Neural cell (in vitro differentiated cells): ENCODE results near the gene EPPIN. TPM values are rescaled to one million over a fixed set of nuclear protein-coding genes. Genes with fewer than 3 reads are reported as not detected.

Experiments
- H2AFZ ChIP-seq: fragments of 200-600, 300-800 bp; sonication (generic), shearing (Covaris generic); 2 replicates; pipeline ENCODE4 v1.6.0; 2014; ENCODE audit warnings: low read depth, mild to moderate bottlenecking, antibody characterized with exemption, low read length, moderate library complexity
- H3F3A ChIP-seq: fragments of 200-600 bp; shearing (Covaris generic); 2 replicates; pipeline ENCODE4 v1.6.1; 2016; ENCODE audit warnings: mild to moderate bottlenecking, moderate library complexity, mixed read lengths, antibody characterized with exemption, low read length; ENCODE audit not compliant: insufficient read depth, poor library complexity, severe bottlenecking
- H3K27ac ChIP-seq: fragments of 200-600, 300-800 bp; sonication (generic), shearing (Covaris generic); 2 replicates; pipeline ENCODE4 v1.5.1; 2014; ENCODE audit warnings: mild to moderate bottlenecking, low read length, moderate library complexity
- H3K27me3 ChIP-seq: fragments of 300-800, 200-600 bp; sonication (generic), shearing (Covaris generic); 2 replicates; pipeline ENCODE4 v1.6.0; 2014; ENCODE audit warnings: mild to moderate bottlenecking, low read depth, low read length, moderate library complexity; ENCODE audit not compliant: insufficient read depth
- H3K36me3 ChIP-seq: fragments of 300-800, 200-600 bp; sonication (generic), shearing (Covaris generic); 2 replicates; pipeline ENCODE4 v1.5.1; 2014; ENCODE audit warnings: mild to moderate bottlenecking, antibody characterized with exemption, low read length, moderate library complexity; ENCODE audit not compliant: insufficient read depth
- H3K4me2 ChIP-seq: fragments of 300-800, 200-600 bp; sonication (generic), shearing (Covaris generic); 2 replicates; pipeline ENCODE4 v1.6.0; 2014; ENCODE audit warnings: mild to moderate bottlenecking, low read length
- H3K4me3 ChIP-seq: fragments of 300-800, 200-600 bp; sonication (generic), shearing (Covaris generic); 2 replicates; pipeline ENCODE4 v1.5.1; 2014; ENCODE audit warnings: mild to moderate bottlenecking, low read length, moderate library complexity
- H3K79me2 ChIP-seq: fragments of 200-600 bp; shearing (Covaris generic); replicated peaks from 2 replicates; pipeline ENCODE4 v1.6.0; 2014; ENCODE audit warnings: mild to moderate bottlenecking, low read length, moderate library complexity; ENCODE audit not compliant: insufficient read depth
- H3K9ac ChIP-seq: fragments of 300-800, 200-600 bp; sonication (generic), shearing (Covaris generic); 2 replicates; pipeline ENCODE4 v1.6.1; 2016; ENCODE audit warnings: mild to moderate bottlenecking, low read length, mixed read lengths
- H3K9me2 ChIP-seq: fragments of 200-600 bp; shearing (Covaris generic); 2 replicates; pipeline ENCODE4 v1.6.1; 2016; ENCODE audit warnings: mild to moderate bottlenecking, low read length, mixed read lengths; ENCODE audit not compliant: insufficient read depth
- H3K9me3 ChIP-seq: fragments of 200-600, 300-800 bp; sonication (generic), shearing (Covaris generic); 2 replicates; pipeline ENCODE4 v1.6.1; 2016; ENCODE audit warnings: mild to moderate bottlenecking, mixed run types, low read length, moderate library complexity, mixed read lengths
- H4K20me1 ChIP-seq: fragments of 200-600 bp; shearing (Covaris generic); 2 replicates; pipeline ENCODE4 v1.6.1; 2016; ENCODE audit warnings: mild to moderate bottlenecking, mixed run types; ENCODE audit not compliant: insufficient read depth
- CTCF ChIP-seq: fragments of 450-650 bp; IDR thresholded peaks from 2 replicates; pipeline ENCODE4 v1.5.1; 2014; ENCODE audit warnings: antibody characterized with exemption, mild to moderate bottlenecking, moderate library complexity; ENCODE audit not compliant: poor library complexity, severe bottlenecking
- EP300 ChIP-seq: fragments of 450-650 bp; conservative IDR thresholded peaks from 2 replicates; pipeline ENCODE4 v1.6.1; 2014; ENCODE audit warnings: antibody characterized with exemption, mild to moderate bottlenecking, moderate library complexity; ENCODE audit not compliant: poor library complexity, severe bottlenecking
- EZH2 ChIP-seq: fragments of 200-600, 300-800 bp; shearing (Covaris generic), sonication (generic); IDR thresholded peaks from 2 replicates; pipeline ENCODE4 v1.6.1; 2014; ENCODE audit warnings: antibody characterized with exemption, low read length, borderline replicate concordance, mild to moderate bottlenecking; ENCODE audit not compliant: insufficient read depth, poor library complexity, severe bottlenecking
- MXI1 ChIP-seq: fragments of 450-650 bp; conservative IDR thresholded peaks from 2 replicates; pipeline ENCODE4 v1.6.1; 2014; ENCODE audit warnings: antibody characterized with exemption, mild to moderate bottlenecking; ENCODE audit not compliant: poor library complexity, severe bottlenecking
- POLR2AphosphoS5 ChIP-seq: IDR thresholded peaks from 2 replicates; pipeline ENCODE4 v1.6.1; 2012
- RAD21 ChIP-seq: fragments of 450-650 bp; conservative IDR thresholded peaks from 2 replicates; pipeline ENCODE4 v1.6.1; 2014; ENCODE audit warnings: antibody characterized with exemption, mild to moderate bottlenecking, moderate library complexity
- REST ChIP-seq: IDR thresholded peaks from 2 replicates; pipeline ENCODE4 v1.6.1; 2012; ENCODE audit warnings: borderline replicate concordance
- SMC3 ChIP-seq: fragments of 450-650 bp; conservative IDR thresholded peaks from 2 replicates; pipeline ENCODE4 v1.6.1; 2014; ENCODE audit warnings: antibody characterized with exemption, mild to moderate bottlenecking, moderate library complexity; ENCODE audit not compliant: poor library complexity
- TAF1 ChIP-seq: IDR thresholded peaks from 2 replicates; pipeline ENCODE4 v1.6.1; 2012; ENCODE audit warnings: low read depth
- polyA plus RNA-seq: library from polyadenylated mRNA; depleted of rRNA; stranded (reverse); fragments of >200 nt; gene quantifications from 2 replicates; pipeline ENCODE4 v1.2.3, GENCODE V29; 2014

Gene EPPIN
- polyA plus RNA-seq, 1 donor from 2014 or later = not detected

GRCh38 chr20:45538209-45538799 is 8.9 kb downstream of the EPPIN start:
- Histone ChIP-seq H2AFZ (no peak overlapping the region), H3F3A (no peaks in the 10 kb centered on the region), H3K4me2 (no peak overlapping the region), H3K27ac (no peak overlapping the region), H3K9me3 (no peaks in the 10 kb centered on the region), H3K9me2 (no peaks in the 10 kb centered on the region), H4K20me1 (no peaks in the 10 kb centered on the region), H3K36me3 (no peaks in the 10 kb centered on the region), H3K79me2 (no peaks in the 10 kb centered on the region), H3K4me3 (no peak overlapping the region), H3K27me3 (no peaks in the 10 kb centered on the region), H3K9ac (no peak overlapping the region)
- no peak for TF ChIP-seq EZH2
- TF ChIP-seq RAD21 = no peak
- TF ChIP-seq CTCF = no peak
- no peak for TF ChIP-seq EP300
- no peak for TF ChIP-seq SMC3
- TF ChIP-seq POLR2AphosphoS5 = no peak
- no peak for TF ChIP-seq TAF1
- no peak for TF ChIP-seq MXI1
- TF ChIP-seq REST = no peak

GRCh38 chr20:45527294-45527693 is 19.9 kb downstream of the EPPIN start:
- no peaks in the 10 kb centered on the region for H3K36me3 ChIP-seq
- no peaks in the 10 kb centered on the region for H3K79me2 ChIP-seq
- H3K9ac ChIP-seq = no peak overlapping the region
- no peaks in the 10 kb centered on the region for H4K20me1 ChIP-seq
- no peak for TF ChIP-seq EP300
- H3K4me2 ChIP-seq = no peak overlapping the region
- H3K9me2 ChIP-seq = no peaks in the 10 kb centered on the region
- H3K4me3 ChIP-seq = no peak overlapping the region
- H2AFZ ChIP-seq = no peak overlapping the region
- no peaks in the 10 kb centered on the region for H3K27me3 ChIP-seq
- H3K27ac ChIP-seq = no peak overlapping the region
- H3K9me3 ChIP-seq = no peaks in the 10 kb centered on the region
- no peaks in the 10 kb centered on the region for H3F3A ChIP-seq

GRCh38 chr20:45523821-45524220 is 23.4 kb downstream of the EPPIN start:
- Histone ChIP-seq H2AFZ (no peak overlapping the region), H3K36me3 (no peaks in the 10 kb centered on the region), H3K4me3 (no peak overlapping the region), H3K9me2 (no peaks in the 10 kb centered on the region), H4K20me1 (no peaks in the 10 kb centered on the region), H3K4me2 (no peak overlapping the region), H3K9me3 (no peaks in the 10 kb centered on the region), H3K9ac (no peak overlapping the region), H3K27ac (no peak overlapping the region), H3K27me3 (no peaks in the 10 kb centered on the region), H3K79me2 (no peaks in the 10 kb centered on the region), H3F3A (no peaks in the 10 kb centered on the region)
- TF ChIP-seq EP300 = no peak
- no peak for TF ChIP-seq RAD21
- TF ChIP-seq CTCF = no peak
- no peak for TF ChIP-seq EZH2
- no peak for TF ChIP-seq TAF1
- TF ChIP-seq MXI1 = no peak
- no peak for TF ChIP-seq SMC3
- TF ChIP-seq REST = no peak
- no peak for TF ChIP-seq POLR2AphosphoS5
